H7 (cell line): ENCODE measurements around the gene POLR1C. TPM values are rescaled to one million over a fixed set of nuclear protein-coding genes. Genes with fewer than 3 reads are reported as not detected.
"Not testable (repeated sequence)": the region's sequence is repeated elsewhere in the genome, so short reads cannot be mapped to it uniquely, and the experiment has no call there.

Experiments used
- DNase-seq: peaks from one replicate; pipeline ENCODE4 v3.0.0; 2012
- H3K27me3 ChIP-seq: 2 replicates; pipeline ENCODE4 v1.6.0; 2011; ENCODE audit warnings: mild to moderate bottlenecking, low read length; ENCODE audit not compliant: control insufficient read depth, insufficient read depth
- H3K36me3 ChIP-seq: replicated peaks from 2 replicates; pipeline ENCODE4 v1.5.1; 2011; ENCODE audit warnings: low read length; ENCODE audit not compliant: control insufficient read depth, insufficient read depth
- H3K4me3 ChIP-seq: 2 replicates; pipeline ENCODE4 v1.5.1; 2011; ENCODE audit warnings: low read depth, mild to moderate bottlenecking, control low read depth, low read length, moderate library complexity; ENCODE audit not compliant: insufficient read depth
- total RNA-seq: library from RNA; depleted of rRNA; stranded (reverse); fragments of >200 nt; shearing (Covaris generic); gene quantifications from 2 replicates; pipeline ENCODE4 v1.2.3, GENCODE V29; 2014; rRNA removed

POLR1C gene
- total RNA-seq, 1 experiment from 2014 or later = 40.3 TPM

DNA sequence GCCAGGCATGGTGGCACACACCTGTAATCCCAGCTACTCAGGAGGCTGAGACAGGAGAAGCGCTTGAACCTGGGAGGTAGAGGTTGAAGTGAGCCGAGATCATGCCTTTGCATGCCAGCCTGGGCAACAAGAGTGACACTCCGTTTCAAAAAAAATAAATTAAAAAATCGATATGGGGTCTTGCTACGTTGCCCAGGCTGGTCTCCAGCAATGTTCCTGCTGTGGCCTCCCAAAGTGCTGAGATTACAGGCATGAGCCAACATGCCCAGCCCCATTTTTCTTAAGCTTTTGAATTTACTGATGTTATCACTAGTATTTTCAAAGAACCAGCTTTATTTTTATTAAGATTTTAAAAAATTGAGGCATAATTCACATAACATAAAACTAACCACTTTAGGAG, 23.6 kb downstream of the POLR1C start:
- Histone ChIP-seq H3K27me3 (no peaks in the 10 kb centered on the region), H3K4me3 (no peak overlapping the region), H3K36me3 (peaks cover 13% of the 10 kb centered on the region)
- no peak for DNase-seq

DNA sequence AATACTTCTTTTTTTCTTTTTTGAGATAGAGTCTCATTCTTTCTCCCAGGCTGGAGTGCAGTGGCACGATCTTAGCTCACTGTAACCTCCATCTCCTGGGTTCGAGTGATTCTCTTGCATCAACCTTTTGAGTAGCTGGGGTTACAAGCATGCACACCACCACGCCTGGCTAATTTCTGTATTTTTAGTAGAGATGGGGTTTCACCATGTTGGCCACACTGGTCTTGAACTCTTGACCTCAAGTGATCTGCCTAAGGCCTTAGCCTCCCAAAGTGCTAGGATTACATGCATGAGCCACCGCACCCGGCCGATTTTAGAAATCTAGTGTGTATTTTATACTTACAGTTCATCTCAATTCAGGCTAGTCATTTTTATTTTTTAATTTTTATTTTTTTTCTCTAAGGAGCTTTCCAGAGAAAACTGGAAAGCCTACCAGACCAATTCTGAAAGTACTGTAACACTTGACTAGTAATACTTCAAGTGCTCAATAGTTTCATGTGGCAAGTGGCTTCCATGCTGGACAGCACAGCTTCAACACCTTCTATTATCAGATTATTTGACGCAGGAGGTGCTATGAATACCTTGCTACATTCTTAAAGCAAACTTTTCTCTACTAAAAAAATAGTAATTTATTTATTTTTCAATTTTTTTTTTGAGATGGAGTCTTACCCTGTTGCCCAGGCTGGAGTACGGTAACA, 25.0 kb downstream of the POLR1C start:
- H3K27me3 ChIP-seq = no peaks in the 10 kb centered on the region
- H3K36me3 ChIP-seq = peaks cover 21% of the 10 kb centered on the region
- DNase-seq = no peak
- no peak overlapping the region for H3K4me3 ChIP-seq

DNA sequence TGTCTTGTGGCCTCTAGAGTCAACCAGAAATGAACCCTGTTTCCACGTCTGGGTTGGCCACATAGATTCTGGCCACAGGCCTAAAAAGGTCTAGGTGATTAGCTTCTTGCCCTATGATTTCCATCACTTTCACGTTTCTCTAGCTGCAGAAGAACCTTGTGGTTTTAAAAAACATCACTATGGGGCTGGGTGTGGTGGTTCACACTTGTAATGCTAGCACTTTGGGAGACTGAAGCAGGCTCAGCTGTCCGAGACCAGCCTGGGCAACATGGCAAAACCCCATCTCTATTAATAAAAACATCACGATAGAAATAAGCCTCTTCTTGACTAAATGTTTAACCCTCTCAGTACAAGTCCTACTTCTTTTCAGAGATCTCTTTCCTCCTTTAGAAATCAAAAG, 27.6 kb downstream of the POLR1C start:
- H3K4me3 ChIP-seq = no peak overlapping the region
- H3K27me3 ChIP-seq = no peaks in the 10 kb centered on the region
- H3K36me3 ChIP-seq = peaks cover 35% of the 10 kb centered on the region
- DNase-seq = no peak

DNA sequence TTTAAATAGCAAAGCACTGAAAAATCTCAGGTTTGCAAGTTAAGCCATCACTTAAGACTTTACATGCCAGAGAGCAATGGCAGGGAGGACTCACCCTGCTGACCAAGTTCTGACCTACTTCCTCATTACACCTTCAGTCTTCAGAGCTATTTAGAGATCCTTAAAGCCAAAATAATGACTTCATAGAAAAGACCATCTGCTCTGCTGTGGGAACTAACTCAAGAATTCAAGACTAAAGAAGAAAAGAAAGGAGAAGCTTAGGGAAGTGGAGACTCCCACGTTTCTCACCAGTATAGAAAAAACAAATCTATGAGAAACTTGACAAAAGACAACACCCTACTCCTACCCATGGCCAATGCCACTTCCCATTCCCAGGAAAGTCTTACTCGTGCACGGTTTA, 30.3 kb downstream of the POLR1C start:
- Histone ChIP-seq H3K4me3 (no peak overlapping the region), H3K36me3 (peaks cover 52% of the 10 kb centered on the region), H3K27me3 (no peaks in the 10 kb centered on the region)
- DNase-seq = no peak

DNA sequence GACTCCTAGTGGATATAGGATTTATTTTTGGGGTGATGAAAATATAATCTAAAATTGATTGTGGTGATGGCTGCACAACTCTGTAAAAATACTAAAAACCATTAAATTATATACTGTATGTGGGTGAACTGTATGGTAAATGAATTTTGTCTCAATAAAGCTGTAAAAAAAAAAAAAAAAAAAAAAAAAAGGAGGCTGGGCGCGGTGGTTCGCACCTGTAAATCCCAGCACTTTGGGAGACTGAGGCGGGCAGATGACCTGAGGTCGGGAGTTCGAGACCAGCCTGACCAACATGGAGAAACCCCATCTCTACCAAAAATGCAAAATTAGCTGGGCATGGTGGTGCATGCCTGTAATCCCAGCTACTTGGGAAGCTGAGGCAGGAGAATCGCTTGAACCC, 40.7 kb downstream of the POLR1C start:
- peaks cover 50% of the 10 kb centered on the region for H3K36me3 ChIP-seq
- H3K4me3 ChIP-seq, H3K27me3 ChIP-seq, DNase-seq: not testable (repeated sequence)

DNA sequence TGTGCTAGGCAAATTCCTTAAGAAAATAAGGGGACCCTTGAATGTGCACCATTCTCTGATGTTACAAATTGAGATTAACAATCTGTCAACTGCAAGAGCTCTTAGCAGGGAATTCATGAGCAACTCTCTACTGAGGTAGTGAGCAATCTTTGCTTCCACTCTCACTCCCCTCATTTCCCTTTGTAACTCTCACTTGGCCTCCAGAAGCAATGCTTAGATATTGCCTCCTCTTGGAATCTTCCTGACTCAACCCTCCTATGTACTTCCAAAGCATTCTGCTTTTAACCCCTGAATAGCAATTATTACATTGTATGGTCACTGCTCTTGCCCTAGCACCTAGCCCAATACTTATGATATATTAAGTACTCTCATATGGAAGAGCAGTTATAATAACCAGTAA, 42.4 kb downstream of the POLR1C start:
- peaks cover 51% of the 10 kb centered on the region for H3K36me3 ChIP-seq
- no peaks in the 10 kb centered on the region for H3K27me3 ChIP-seq
- H3K4me3 ChIP-seq = no peak overlapping the region
- DNase-seq = no peak

DNA sequence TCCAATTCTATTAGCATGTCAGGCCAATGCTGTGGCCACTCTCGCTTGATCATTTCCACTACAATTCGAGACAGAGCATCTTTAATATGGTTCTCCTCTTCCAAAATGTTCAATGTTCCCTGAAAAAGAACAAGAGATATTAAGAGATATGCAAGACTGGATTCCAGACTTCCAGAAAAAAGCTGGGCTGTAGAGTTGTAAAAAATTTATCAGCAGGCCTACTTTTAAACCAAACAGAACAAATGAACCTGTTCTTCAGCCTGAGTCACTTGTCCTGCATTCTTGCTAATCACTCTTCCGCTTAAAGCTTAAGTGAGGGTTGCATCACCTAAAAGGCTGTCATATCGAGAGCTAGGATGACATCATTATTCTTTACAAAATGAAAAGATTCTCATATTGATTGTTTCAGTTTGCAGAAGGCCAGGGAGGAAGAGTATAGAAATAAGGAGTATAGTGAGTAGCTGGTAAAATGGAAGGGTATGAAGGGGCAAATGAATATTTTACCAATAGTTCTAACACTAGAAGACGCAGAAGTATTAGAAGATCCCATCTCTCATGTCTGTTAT, 54.1 kb downstream of the POLR1C start:
- no peak overlapping the region for H3K4me3 ChIP-seq
- no peak for DNase-seq
- H3K36me3 ChIP-seq = peaks cover 42% of the 10 kb centered on the region
- H3K27me3 ChIP-seq = no peaks in the 10 kb centered on the region

Other genes with a start within 250 kb of the POLR1C start
- gene SLC22A7, start 218.8 kb upstream of the POLR1C start, total RNA-seq = not detected in 2 replicates
- gene CRIP3, start 208.3 kb upstream of the POLR1C start, total RNA-seq = 20.1 and 28.1 TPM in 2 replicates
- gene ZNF318, start 147.4 kb upstream of the POLR1C start, total RNA-seq = 8.1 and 14.5 TPM in 2 replicates
- gene ABCC10, start 89.5 kb upstream of the POLR1C start, total RNA-seq = 17.3 and 18.4 TPM in 2 replicates
- gene DLK2, start 61.5 kb upstream of the POLR1C start, total RNA-seq = 0.33 and 0.42 TPM in 2 replicates
- 25.3 and 25.5 TPM in 2 replicates for gene TJAP1, start 39.5 kb upstream of the POLR1C start, total RNA-seq
- gene LRRC73, start 6.7 kb upstream of the POLR1C start, total RNA-seq = 0.26 TPM in 1 of 2 replicates, not detected in the other
- 92.9 and 102 TPM in 2 replicates for gene YIPF3, start 163 bp upstream of the POLR1C start, total RNA-seq
- gene XPO5, start 58.9 kb downstream of the POLR1C start, total RNA-seq = 70.9 and 78.3 TPM in 2 replicates
- 4.7 and 5.0 TPM in 2 replicates for gene POLH, start 59.1 kb downstream of the POLR1C start, total RNA-seq
- 59.0 and 64.2 TPM in 2 replicates for gene GTPBP2, start 112.2 kb downstream of the POLR1C start, total RNA-seq
- gene MAD2L1BP, start 118.8 kb downstream of the POLR1C start, total RNA-seq = 40.0 and 46.5 TPM in 2 replicates
- gene RSPH9, start 127.9 kb downstream of the POLR1C start, total RNA-seq = 0.07 TPM in 1 of 2 replicates, not detected in the other
- gene MRPS18A, start 170.7 kb downstream of the POLR1C start, total RNA-seq = 77.3 and 102 TPM in 2 replicates